Left colon (tissue), 2 donors: ENCODE measurements around the gene ZNF391. TPM values are rescaled to one million over a fixed set of nuclear protein-coding genes. Genes with fewer than 3 reads are reported as not detected.
"Not testable (repeated sequence)": the region's sequence is repeated elsewhere in the genome, so short reads cannot be mapped to it uniquely, and the experiment has no call there.

ENCODE experiments used
- ATAC-seq: fragments of 200-7000 bp; cut with Tn5 transposase; one replicate; pipeline ENCODE4 v1.9.1; 2020; ENCODE audit warnings: mild to moderate bottlenecking, moderate library complexity
- DNase-seq, 2 donors: peaks; one replicate each; pipeline ENCODE4 v3.0.0-alpha.2; 2020
- intact Hi-C, 2 donors: fragments of 100-400 bp; cut with DNase I in 1 of 2; cut with micrococcal nuclease in 1 of 2; formaldehyde crosslinking; loops; one replicate each; pipeline versions ENCODE4 v1.11.2 to v1.14.0; 2022; cut with DNase I, micrococcal nuclease
- long read RNA-seq: library from polyadenylated mRNA; unstranded; transcript quantifications from one replicate; pipeline ENCODE4 v2.0.0, GENCODE V29; 2021
- total RNA-seq, 2 donors: library from RNA; stranded (reverse); fragmentation: NEBNext Ultra II Directional; extraction: Animal tissue kit (Norgen Biotek cat#: 25700); gene quantifications; one replicate each; pipeline ENCODE4 v1.2.1, GENCODE V29; 2021
- donor health status: DM: no; HTN: no; CAD: no.
- donor health status: DM: yes; HTN: yes; CAD: no.

The ZNF391 gene
- total RNA-seq: 1 to 10 TPM; 1.4 to 1.8 TPM
- long read RNA-seq, partial matches to known transcripts: 0 of 2 reads
- long read RNA-seq, other reads (novel, unspliced or antisense): 2 of 2 reads

DNA sequence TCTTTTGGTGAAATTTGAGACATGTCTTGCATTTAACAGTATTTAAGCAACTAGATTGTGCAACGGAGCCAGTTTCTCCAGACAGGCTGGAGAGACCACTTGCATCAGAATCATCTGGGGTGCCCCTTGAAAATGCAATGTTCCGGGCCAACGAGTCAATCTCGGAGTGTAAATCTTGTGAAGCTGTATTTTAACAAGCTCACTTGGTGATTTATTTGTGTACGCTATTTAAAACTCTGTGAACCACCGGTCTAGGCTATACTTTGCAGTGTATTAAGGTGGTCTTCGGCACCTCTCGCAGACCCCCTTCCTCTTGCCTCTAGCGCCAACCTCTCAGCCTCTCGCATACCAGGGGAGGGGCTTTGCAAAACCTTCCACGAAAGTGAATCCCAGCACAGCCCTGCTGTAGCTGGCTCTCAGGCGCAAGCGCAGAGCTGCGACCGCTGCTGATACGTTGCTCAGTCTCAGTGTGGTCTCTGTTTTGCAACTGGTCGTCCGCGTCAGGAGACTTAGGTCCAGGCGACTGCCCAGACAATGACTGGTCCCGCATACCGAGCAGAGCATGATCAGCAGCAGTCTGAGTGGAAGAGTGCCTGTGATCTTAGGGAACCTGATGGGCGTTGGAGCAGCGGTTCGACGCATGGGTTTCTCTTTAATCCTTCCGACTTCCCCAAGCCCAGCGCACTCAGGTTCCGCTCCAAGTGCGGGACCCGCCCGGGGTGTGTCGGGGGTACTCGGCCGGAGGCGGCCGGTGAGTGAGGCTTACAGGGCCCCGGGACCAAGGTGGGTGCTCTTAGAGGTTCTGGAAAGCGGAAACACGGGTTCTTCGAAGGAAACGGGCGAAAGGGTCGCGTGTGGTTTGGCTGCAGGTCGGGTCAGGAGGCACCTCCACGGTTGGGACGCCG is at the start of gene ZNF391:
Gene ZNF391, plus strand, starts transcription at position 467 of the 905 bp plus-strand sequence. CDS start 11,612 bp downstream, outside the sequence.
- peak; percentile 61 to 75 for DNase-seq
- intact Hi-C loops: no loop called here
- peak; percentile 95 for ATAC-seq

DNA sequence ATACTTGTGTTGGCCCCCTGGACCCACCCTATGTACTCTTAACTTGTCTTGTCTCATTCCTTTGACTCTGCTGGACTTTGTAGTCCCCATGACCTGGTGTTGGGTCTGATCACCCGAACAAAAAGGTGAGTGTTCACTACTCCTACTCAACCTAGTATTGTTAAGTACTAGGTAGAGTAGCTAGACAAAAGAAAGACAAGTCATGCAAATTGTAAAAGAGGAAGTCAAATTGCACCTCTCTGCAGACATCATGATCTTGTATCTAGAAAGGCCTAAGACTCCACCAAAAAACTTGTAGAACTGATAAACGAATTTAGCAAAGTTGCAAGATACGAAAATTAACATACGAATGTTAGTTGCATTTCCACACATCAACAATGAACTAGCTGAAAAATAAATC is 35.7 kb upstream of the ZNF391 start:
- ATAC-seq: no peak
- DNase-seq: no peak
- intact Hi-C loops: no loop called here

DNA sequence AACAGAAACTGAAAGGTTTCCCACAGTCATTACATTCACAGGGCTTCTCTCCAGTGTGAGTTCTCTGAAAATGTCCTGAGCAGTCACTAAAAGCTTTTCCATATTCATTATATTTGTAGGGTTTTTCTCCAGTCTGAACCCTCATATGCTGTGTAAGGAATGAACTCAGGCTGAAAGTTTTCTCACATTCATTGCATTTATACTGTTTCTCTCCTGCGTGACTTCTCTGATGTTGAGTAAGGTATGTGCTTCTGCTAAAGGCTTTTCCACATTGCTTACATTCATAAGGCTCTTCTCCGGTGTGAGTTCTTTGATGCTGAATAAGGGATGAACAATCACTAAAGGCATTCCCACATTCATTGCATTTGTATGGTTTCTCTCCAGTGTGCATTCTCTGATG is 29.8 kb upstream of the ZNF391 start:
- ATAC-seq (no peak), DNase-seq (no peak)
- intact Hi-C loops: no loop called here

DNA sequence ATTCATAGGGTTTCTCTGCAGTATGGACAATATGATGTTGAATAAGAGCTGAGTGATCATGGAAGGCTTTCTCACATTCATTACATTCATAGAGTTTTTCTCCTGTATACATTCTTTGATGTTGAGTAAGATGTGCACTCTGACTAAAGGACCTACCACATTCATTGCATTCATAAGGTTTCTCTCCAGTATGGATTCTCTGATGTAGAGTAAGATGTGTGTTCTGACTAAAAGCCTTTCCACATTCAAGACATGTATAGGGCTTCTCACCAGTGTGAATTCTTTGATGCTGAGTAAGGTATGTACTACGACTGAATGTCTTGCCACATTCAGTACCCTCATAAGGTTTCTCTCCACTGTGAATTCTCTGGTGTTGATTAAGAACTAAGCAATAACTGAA is 29.3 kb upstream of the ZNF391 start:
- ATAC-seq (no peak), DNase-seq (no peak)
- intact Hi-C loops: no loop called here

DNA sequence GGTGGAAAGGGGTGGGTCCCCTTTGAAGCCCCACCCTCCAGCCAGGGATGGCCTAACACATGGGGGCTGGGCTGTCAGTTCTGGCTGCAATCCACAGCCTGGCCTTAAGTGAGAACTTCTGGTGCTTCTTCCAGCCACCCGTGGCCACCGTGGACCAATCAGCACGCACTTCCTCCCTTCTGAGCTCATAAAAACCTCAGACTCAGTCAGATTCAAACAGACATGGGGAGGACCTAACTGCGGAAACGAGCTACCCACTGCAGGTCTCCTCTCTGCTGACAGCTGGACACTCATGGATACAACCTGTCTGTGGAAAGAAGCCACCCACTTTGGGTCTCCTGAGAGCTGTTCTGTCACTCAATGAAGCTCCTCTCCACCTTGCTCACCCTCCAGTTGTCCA is 20.4 kb upstream of the ZNF391 start:
- DNase-seq (no peak), ATAC-seq (no peak)
- intact Hi-C loops: no loop called here

DNA sequence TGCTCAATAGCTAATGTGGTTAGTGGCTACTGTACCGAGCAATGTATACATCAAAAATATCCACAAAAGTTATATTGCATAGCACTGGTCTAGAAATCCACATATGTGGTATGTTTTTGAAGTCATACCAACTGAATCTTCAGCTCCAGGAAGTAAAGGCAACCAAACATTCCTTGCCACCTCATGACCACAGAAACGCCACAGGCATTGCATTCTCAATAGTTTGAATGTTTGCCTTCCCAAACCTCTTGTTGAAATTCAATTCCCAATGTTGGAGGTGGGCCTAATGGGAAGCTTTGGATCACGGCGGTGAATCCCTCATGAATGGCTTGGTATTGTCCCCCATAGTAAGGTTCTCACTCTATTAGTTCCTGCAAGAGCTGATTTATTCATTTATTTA is 18.2 kb upstream of the ZNF391 start:
- intact Hi-C loops: loop anchor here in 1 of 2 donors (10.0 kb wide), 1 partner anchor 94 kb away; no protein-coding TSS in a partner anchor
- ATAC-seq (no peak), DNase-seq (no peak)

DNA sequence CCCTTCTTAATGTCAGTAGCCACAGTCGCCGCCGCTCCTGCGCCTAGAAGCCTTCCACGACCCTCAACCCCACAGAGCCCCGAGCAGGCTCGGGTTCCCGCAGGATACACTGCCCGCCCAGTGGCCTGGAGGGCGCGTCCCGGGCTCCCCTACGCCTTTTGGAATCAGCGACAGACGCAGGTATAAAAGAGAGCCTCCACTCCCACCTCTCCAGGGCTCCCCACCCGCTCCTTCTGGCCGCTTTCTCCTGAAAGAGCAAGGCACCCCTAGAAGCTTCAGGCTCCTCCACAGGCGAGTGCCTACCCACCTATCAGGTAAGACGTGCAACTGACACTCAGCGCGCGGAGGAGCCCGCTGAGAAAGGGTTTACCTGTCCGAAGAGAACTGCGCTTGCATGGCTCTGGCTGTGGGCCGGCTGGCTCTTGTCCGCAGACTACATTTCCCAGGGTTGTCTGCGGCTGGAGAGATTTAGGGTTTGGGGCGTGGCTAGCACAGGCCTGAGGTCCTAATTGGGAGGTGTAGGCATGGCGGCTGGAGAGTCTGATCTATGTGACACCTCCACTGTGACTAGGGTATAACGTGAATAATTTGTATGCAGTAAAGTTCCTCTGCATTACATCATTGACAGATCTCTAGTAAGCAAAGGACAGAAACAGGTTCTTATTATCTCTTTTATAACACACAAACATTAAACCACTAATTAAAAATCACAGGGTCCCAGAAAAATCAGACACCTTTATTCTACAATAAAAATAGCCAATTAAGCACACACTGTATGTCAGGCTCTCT is 13.5 kb upstream of the ZNF391 start:
- ATAC-seq (peak; percentile 96), DNase-seq (peak; percentile 82 to 84)
- intact Hi-C loops: loop anchor here in 1 of 2 donors (10.0 kb wide), 1 partner anchor 90 kb away; no protein-coding TSS in a partner anchor

DNA sequence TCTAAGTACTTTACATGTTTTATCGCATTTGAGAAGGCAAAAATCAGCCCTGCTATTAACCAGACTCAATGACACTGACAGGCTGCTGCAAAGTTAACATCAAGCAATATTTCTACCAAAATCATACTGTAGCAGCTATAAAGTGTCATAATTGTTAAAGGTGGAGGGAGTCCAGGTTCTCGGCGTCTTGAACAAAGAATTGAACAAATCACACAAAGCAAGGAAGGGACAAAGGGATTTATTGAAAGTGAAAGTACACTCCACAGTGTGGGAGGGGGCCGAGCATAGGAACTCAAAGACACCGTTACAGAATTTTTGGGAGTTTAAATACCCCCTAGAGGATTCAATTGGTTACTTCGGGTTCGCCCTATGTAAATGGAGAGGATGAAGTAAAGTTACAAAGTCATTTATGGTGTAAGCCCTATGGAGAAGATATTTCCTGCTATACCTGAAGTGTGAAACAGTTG is 12.9 kb upstream of the ZNF391 start:
- no peak for ATAC-seq
- DNase-seq: no peak
- intact Hi-C loops: loop anchor here in 1 of 2 donors (10.0 kb wide), 1 partner anchor 89 kb away; no protein-coding TSS in a partner anchor

DNA sequence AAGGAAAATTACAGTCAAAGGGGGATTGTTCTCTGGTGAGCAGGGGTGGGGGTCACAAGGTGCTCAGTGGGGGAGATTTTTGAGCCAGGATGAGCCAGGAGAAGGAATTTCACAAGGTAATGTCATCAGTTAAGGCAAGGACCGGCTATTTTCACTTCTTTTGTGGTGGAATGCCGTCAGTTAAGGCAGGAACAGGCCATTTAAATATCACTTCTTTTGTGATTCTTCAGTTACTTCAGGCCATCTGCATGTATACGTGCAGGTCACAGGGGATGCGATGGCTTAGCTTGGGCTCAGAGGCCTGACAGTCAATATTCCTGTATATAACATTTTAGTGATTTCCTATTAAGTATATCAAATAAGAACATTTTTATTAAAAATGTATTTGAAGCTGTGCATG is 10.2 kb upstream of the ZNF391 start:
- DNase-seq, ATAC-seq: not testable (repeated sequence)
- intact Hi-C loops: loop anchor here in 1 of 2 donors (10.0 kb wide), 1 partner anchor 86 kb away; no protein-coding TSS in a partner anchor

DNA sequence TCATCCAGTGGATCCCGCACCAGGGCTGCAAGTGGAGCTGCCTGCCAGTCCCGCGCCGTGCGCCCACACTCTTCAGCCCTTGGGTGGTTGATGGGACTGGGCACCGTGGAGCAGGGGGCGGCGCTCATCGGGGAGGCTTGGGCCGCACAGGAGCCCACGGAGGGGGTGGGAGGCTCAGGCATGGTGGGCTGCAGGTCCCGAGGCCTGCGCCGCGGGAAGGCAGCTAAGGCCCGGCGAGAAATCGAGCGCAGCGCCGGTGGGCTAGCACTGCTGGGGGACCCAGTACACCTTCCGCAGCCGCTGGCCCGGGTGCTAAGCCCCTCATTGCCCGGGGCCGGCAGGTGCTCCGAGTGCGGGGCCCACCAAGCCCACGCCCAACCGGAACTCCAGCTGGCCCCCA is 7.6 kb upstream of the ZNF391 start:
- ATAC-seq, intact Hi-C loops: not testable (repeated sequence)

DNA sequence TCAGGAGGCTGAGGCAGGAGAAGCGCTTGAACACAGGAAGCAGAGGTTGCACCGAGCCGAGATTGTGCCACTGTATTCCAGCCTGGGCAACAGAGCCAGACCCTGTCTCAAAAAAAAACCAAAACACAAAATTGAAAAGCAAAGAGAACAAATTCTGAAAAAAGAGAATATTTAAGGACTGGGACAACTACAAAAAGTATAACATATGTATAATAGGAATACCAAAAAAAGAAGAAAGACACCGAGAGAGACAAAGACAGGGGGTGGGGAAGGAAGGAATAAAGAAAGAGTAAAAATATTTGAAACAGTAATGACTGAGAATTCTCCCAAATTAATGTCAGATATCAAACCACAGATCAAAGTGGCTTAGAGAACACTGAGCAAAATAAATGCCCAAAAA is 5.5 kb upstream of the ZNF391 start:
- DNase-seq: no peak
- intact Hi-C loops: no loop called here
- no peak for ATAC-seq

More for the DNA sequence above, 7.6 kb upstream of the ZNF391 start:
- not testable (repeated sequence) for DNase-seq

DNA sequence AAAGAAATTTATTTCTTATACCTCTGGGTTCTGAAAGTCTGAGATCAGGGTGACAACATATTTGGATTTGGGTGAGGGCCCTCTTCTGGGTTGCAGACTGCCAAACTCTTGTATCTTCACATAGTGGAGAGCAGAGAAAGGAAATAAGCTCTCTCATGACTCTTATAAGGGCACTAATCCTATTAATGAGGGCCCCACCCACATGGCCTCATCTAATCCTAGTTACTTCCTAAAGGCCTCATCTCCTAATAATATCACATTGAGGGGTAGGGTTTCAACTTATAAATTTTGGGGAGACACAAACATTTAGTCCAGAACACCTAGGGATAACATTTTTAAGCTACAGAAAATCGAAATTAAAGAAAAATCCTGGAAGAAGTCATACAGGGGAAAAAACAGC is 5.1 kb upstream of the ZNF391 start:
- intact Hi-C loops: no loop called here
- DNase-seq (no peak), ATAC-seq (no peak)

DNA sequence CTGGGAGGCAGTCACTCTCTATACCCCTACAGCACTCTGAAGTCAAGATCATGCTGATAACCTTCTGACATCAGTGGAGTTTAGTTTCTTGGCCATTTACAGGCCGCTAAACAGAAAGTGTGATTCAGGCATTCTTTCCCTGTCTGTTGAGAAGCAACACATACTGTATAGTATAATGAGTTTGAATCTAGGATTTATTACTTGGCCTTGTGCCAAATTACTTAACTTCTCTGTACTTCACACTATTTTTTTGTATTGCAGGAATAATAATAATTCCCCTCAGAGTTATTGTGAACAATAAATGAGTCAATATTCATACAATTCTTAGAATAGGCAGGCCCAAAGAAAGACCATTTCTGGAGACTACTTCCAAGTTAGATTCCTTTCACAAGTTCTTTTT is 4.1 kb downstream of the ZNF391 start:
- DNase-seq (no peak), ATAC-seq (no peak)
- intact Hi-C loops: no loop called here

DNA sequence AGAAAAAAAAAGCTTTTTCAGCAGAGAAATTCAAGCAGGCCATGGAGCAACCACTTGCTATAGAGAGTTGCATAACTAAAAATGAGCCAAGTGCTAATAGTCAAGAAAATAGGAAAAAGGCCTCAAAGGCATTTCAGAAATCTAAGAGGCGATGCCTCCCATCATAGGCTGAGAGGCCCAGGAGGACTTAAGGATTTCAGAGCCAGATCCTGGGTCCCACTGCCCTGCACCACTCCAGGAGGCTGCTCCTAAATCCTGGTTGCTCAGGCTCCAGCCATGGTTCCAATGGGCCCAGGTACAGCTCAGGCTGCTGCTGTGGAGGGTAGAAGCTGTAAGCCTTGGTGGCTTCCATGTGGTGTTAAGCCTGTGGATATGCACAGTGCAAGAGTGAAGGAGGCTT is 5.5 kb downstream of the ZNF391 start:
- intact Hi-C loops: no loop called here
- no peak for DNase-seq

DNA sequence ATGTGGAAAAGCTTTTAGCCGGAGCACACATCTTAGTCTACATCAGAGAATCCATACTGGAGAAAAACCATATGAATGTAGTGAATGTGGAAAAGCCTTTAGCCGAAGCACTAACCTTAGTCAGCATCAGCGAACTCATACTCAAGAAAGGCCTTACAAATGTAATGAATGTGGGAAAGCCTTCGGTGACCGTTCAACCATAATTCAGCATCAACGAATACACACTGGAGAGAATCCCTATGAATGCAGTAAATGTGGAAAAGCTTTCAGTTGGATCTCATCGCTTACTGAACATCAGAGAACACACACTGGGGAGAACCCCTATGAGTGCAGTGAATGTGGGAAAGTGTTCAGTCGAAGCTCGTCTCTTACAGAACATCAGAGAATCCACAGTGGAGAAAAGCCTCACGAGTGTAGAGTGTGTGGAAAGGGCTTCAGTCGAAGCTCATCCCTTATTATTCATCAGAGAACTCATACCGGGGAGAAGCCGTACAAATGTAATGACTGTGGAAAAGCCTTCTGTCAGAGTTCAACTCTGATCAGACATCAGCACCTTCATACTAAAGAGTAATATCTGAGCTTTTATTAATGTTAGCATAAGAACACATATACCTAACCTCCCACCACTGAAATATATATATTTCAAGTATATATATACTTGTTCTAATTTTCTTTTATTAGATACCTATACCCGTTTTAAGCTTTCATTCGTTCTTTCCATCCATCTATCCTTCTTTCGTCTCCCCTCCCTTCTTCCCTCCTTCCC is 12.5 kb downstream of the ZNF391 start:
- no peak for DNase-seq
- intact Hi-C loops: no loop called here
- no peak for ATAC-seq

More for the DNA sequence above, 5.5 kb downstream of the ZNF391 start:
- ATAC-seq: no peak

DNA sequence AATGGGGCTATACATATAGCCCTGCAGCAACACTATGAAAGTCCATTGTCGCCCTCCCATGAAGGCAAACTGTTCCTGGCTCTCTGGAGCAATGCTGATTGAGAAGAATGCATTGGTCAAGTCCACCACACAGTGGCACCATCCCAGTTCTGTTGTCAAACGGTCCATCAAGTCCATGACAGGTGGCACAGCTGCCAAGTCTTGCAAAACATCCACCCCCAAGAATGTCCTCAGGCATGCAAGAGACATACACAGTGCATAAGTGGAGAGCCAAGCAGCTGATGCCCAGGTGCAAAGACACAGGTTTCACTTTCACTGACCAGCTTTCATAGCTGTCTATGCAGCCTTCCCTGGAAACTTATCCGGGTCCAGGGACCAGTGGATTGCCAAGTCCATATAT is 17.5 kb downstream of the ZNF391 start:
- no peak for DNase-seq
- intact Hi-C loops: no loop called here
- ATAC-seq: no peak

DNA sequence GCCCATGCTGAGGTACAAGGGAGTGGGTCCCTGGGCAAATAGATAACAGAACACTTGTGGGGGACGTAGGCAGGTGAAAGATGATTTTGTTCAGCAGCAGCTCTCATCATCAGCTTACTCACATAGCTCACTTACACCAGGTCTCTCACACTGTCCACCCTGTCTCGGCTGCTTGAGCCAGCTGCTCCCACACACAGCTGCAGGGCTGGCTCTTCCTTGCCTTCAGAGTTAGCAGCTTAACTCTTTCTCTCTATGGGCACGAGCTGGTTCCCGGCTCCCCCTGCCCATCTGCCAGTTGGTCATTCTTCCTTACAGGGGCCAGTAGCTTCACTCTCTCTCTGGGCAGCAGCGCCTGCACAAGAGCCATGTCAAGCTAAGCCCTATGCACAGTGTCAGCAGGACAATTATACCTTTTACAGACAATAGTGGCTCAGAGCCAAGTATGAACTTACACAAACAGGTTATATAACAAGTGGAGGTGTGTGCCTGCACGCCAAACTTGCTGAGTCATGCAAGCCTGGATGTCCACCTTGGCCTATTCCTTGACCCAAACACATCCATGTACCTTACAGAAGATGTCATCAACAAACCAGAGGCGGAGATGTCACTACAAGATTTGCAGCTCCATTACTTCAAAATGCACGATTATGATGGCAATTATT is 18.7 kb downstream of the ZNF391 start:
- intact Hi-C loops: no loop called here
- DNase-seq (no peak), ATAC-seq (no peak)

DNA sequence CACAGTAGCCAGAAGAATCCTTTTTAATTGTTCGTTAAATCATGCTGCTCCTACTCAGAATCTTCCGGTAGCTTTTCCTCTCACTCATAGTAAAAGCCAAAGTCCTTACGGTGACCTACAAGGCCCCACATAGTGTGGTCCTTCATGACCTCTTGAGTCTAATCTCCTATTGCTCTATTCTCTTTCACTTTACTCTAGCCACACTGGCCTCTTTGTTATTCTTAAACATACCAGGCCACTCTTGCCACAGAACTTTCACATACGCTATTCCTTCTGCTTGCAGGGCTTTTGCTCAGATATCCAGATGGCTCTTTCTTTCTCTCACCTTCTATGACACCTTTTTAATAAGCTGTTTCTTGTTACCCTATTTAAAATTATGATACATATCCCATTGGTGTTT is 25.7 kb downstream of the ZNF391 start:
- no peak for DNase-seq
- no peak for ATAC-seq
- intact Hi-C loops: no loop called here
